ENCODE measurements around the gene MAPKAPK3. TPM values are rescaled to one million over a fixed set of nuclear protein-coding genes. Genes with fewer than 3 reads are reported as not detected.

Gene MAPKAPK3
- total and polyA plus RNA-seq, 2 of the 8 experiments (the other 6 are each of a cell fraction or from before 2014, with no cell fraction given): 65.4 to 99.8 TPM

GRCh38 chr3:50648944-50649343 lies 32.0 kb downstream of the MAPKAPK3 start:
- FAIRE-seq (no peak), DNase-seq (ENCODE audit: low read depth in 1 of 2, low spot score in 2 of 2) (no peak)
- no peaks in the 10 kb centered on the region for H3K79me2 ChIP-seq (ENCODE audit: control insufficient read depth in 1 of 2, insufficient read depth in 2 of 2, low read length in 2 of 2)
- H2AK5ac ChIP-seq (ENCODE audit: low read depth, low read length): no peak overlapping the region
- H2BK20ac ChIP-seq (ENCODE audit: low read length): no peak overlapping the region
- H2BK120ac ChIP-seq (replicated peaks; ENCODE audit: low read depth, low read length): no peak overlapping the region
- no peak overlapping the region for H3K4me2 ChIP-seq (ENCODE audit: insufficient read depth in 1 of 2, low read depth in 2 of 2, low read length in 2 of 2)
- WGBS, 2 experiments (ENCODE audit: extremely low coverage in 1 of 2, insufficient coverage in 1 of 2, insufficient read length in 1 of 2, insufficient replicate concordance in 2 of 2, low coverage in 1 of 2, low lambda C conversion rate in 2 of 2, missing lambda C conversion rate in 1 of 2): 82% methylated on average over 2 of the region's 2 CpGs; no CpG with 5 or more reads in 1 of the 2 experiments
- no peak overlapping the region for H3K56ac ChIP-seq (replicated peaks; ENCODE audit: insufficient read length, low read depth, low read length)
- peaks cover 0 to 8% (median 5%) of the 10 kb centered on the region in 4 experiments; a peak in 3 of 8 replicates for H3K36me3 ChIP-seq (ENCODE audit: control insufficient read depth in 2 of 4, insufficient read depth in 4 of 4, low read length in 3 of 4)
- H3K27ac ChIP-seq (ENCODE audit: low read depth, low read length): no peak overlapping the region
- no peak overlapping the region for H2BK12ac ChIP-seq (ENCODE audit: low read depth, low read length)
- no peak overlapping the region; a peak in 3 of 7 replicates for H3K9ac ChIP-seq (replicated peaks in 1 of 4; ENCODE audit: extremely low read depth in 1 of 4, low read depth in 3 of 4, low read length in 3 of 4)
- no peaks in the 10 kb centered on the region for H3K27me3 ChIP-seq (replicated peaks in 1 of 4; ENCODE audit: control insufficient read depth in 3 of 4, extremely low read depth in 1 of 4, insufficient read depth in 3 of 4, low read length in 3 of 4)
- ChIA-PET CTCF (ENCODE audit: partially characterized antibody) (interaction anchor here (0.5 to 63.8 kb wide), 6 partner anchors 25 to 236 kb away, joined by 3 to 1262 read pairs (median 3); partner anchors contain the start of genes CISH, DOCK3 and MAPKAPK3), POLR2A (ENCODE audit: partially characterized antibody) (interaction anchor here (0.8 to 1.6 kb wide), 4 partner anchors 8 to 31 kb away, joined by 3 to 7 read pairs (median 6); no protein-coding TSS in a partner anchor)
- H2AFZ ChIP-seq (ENCODE audit: low read length): no peak overlapping the region
- H2BK15ac ChIP-seq (ENCODE audit: low read length): no peak overlapping the region
- peaks cover 0 to 18% (median 6%) of the 10 kb centered on the region in 4 experiments; a peak in 6 of 7 replicates for H3K4me1 ChIP-seq (replicated peaks in 1 of 4; ENCODE audit: control insufficient read depth in 3 of 4, insufficient read depth in 4 of 4, low read length in 3 of 4)
- TF ChIP-seq CHD1 (IDR thresholded peaks at IDR 0.05; ENCODE audit: low read depth, low read length): no peak
- no peak for TF ChIP-seq SAP30 (IDR thresholded peaks at IDR 0.05; ENCODE audit: insufficient read depth, insufficient replicate concordance, low read length)
- no peak for TF ChIP-seq CTCF (IDR thresholded peaks at IDR 0.05; ENCODE audit: control extremely low read depth in 1 of 3, insufficient read depth in 1 of 3, low read depth in 1 of 3, low read length in 3 of 3)
- no peak overlapping the region for H3K4ac ChIP-seq (replicated peaks; ENCODE audit: insufficient read length, low read depth, low read length)
- peaks cover 2% of the 10 kb centered on the region in 2 experiments for H4K20me1 ChIP-seq (replicated peaks in 1 of 2; ENCODE audit: control insufficient read depth in 1 of 2, insufficient read depth in 2 of 2, low read length in 2 of 2)
- H4K5ac ChIP-seq (ENCODE audit: insufficient read length, low read depth, low read length): no peak overlapping the region
- no peak overlapping the region for H4K91ac ChIP-seq (replicated peaks; ENCODE audit: insufficient read length, low read length)
- no peak overlapping the region for H3K23ac ChIP-seq (ENCODE audit: insufficient read length)
- no peak overlapping the region; the same call in 1 of the 2 replicates for H4K8ac ChIP-seq (ENCODE audit: extremely low read depth, insufficient read depth, low read length)
- no peak overlapping the region for H3K18ac ChIP-seq (ENCODE audit: extremely low read depth, low read length)
- no peak overlapping the region for H3K4me3 ChIP-seq (ENCODE audit: extremely low read depth in 1 of 4, insufficient read depth in 2 of 4, low read depth in 3 of 4, low read length in 4 of 4)
- no peaks in the 10 kb centered on the region for H3K9me3 ChIP-seq (ENCODE audit: insufficient read depth in 2 of 2, low read depth in 1 of 2, low read length in 1 of 2)
- H3K23me2 ChIP-seq (ENCODE audit: low read depth, low read length): no peaks in the 10 kb centered on the region
- H2BK5ac ChIP-seq (ENCODE audit: low read depth, low read length): no peak overlapping the region
- no peak overlapping the region for H3K14ac ChIP-seq (ENCODE audit: insufficient read length)
- no peaks in the 10 kb centered on the region; the same call in none of the 2 replicates for H3K79me1 ChIP-seq (ENCODE audit: low read depth, low read length)
